BLaER1 (cell line): ENCODE measurements around the gene HAUS7.

Experiments
- H3K27ac ChIP-seq: shearing (Covaris generic); formaldehyde crosslinking; 2 replicates; pipeline ENCODE4 v1.8.1; 2022
- H3K27me3 ChIP-seq: shearing (Covaris generic); formaldehyde crosslinking; 2 replicates; pipeline ENCODE4 v1.8.1; 2022
- H3K36me3 ChIP-seq: shearing (Covaris generic); formaldehyde crosslinking; 2 replicates; pipeline ENCODE4 v1.8.1; 2022
- H3K4me1 ChIP-seq: shearing (Covaris generic); formaldehyde crosslinking; 2 replicates; pipeline ENCODE4 v1.8.1; 2022
- H3K4me2 ChIP-seq: shearing (Covaris generic); formaldehyde crosslinking; 2 replicates; pipeline ENCODE4 v1.8.1; 2022
- H3K4me3 ChIP-seq: shearing (Covaris generic); formaldehyde crosslinking; 2 replicates; pipeline ENCODE4 v1.8.1; 2022
- H3K9ac ChIP-seq: shearing (Covaris generic); formaldehyde crosslinking; 2 replicates; pipeline ENCODE4 v1.8.1; 2022
- H3K9me3 ChIP-seq: shearing (Covaris generic); formaldehyde crosslinking; 2 replicates; pipeline ENCODE4 v1.8.1; 2022
- H4K20me1 ChIP-seq: shearing (Covaris generic); formaldehyde crosslinking; 2 replicates; pipeline ENCODE4 v1.8.1; 2022
- Cebpa-rat ChIP-seq: shearing (Covaris generic); IDR thresholded peaks from 2 replicates; pipeline ENCODE4 v1.8.1; 2022

The HAUS7 gene

DNA sequence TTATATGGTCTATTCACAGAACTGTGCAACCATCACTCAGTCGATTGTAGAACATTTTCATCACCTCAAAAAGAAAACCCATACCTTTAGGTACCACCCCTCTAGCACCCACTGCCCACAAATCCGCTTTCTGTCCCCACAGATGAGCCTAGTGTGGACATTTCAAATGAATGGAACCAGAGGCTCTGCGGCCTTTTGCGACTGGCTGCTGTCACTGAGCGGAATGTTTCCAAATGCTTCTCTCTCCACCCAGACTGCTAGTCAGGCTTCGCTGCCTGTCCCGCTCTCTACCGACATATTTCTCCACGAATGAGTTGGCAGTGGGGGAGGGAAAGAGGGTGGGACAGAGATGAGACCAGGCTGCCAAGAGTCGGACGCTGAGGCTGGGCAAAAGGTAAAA, 22.7 kb upstream of the HAUS7 start:
- no peak for TF ChIP-seq Cebpa-rat
- peaks cover 95% of the 10 kb centered on the region for H3K4me1 ChIP-seq

GRCh38 chrX:153492543-153492942, 22.2 kb upstream of the HAUS7 start:
- peaks cover 32% of the 10 kb centered on the region for H3K27me3 ChIP-seq
- peaks cover 11% of the 10 kb centered on the region; the same call in 1 of the 2 replicates for H4K20me1 ChIP-seq
- no peaks in the 10 kb centered on the region for H3K36me3 ChIP-seq
- H3K9me3 ChIP-seq = no peaks in the 10 kb centered on the region
- H3K4me2 ChIP-seq = peak overlapping the region; percentile 84
- peaks cover 95% of the 10 kb centered on the region for H3K4me1 ChIP-seq
- no peak for TF ChIP-seq Cebpa-rat
- peak overlapping the region; percentile 73 for H3K9ac ChIP-seq
- H3K27ac ChIP-seq = peak overlapping the region; percentile 90
- H3K4me3 ChIP-seq = no peak overlapping the region

More for the DNA sequence above, 22.7 kb upstream of the HAUS7 start:
- 0 out of 2 replicates have a peak overlapping the region, but pooled peaks have one; percentile 22 for H3K9ac ChIP-seq
- no peak overlapping the region for H3K4me3 ChIP-seq
- peaks cover 11% of the 10 kb centered on the region; the same call in 1 of the 2 replicates for H4K20me1 ChIP-seq
- peak overlapping the region; percentile 90 for H3K27ac ChIP-seq
- peaks cover 32% of the 10 kb centered on the region for H3K27me3 ChIP-seq
- no peaks in the 10 kb centered on the region for H3K9me3 ChIP-seq
- peak overlapping the region; percentile 84 for H3K4me2 ChIP-seq
- no peaks in the 10 kb centered on the region for H3K36me3 ChIP-seq

DNA sequence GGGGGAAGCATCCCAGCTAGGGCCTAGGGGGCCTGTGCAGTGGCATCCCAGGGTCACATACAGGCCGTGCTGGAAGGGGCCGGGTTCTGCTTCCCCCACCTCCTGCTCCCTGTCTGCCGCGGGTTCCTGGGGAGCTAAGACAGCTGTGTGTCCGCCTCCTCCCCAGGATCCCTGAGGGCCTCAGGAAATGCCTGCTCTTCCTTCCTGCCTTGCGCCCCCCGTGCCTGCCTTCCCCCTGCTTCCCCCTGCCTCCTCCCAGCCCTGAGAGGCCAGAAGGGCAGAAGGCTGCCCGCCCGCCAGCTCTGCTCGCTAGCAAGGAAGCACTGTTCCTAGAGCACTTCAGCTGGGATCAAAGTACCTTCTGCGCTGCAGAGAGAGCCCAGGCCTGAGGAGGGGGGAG, 21.5 kb upstream of the HAUS7 start:
- Histone ChIP-seq H3K27ac (peak overlapping the region; percentile 90), H3K27me3 (peaks cover 32% of the 10 kb centered on the region), H3K4me3 (peak overlapping the region; percentile 50; the same call in 1 of the 2 replicates), H3K9me3 (no peaks in the 10 kb centered on the region), H3K4me2 (peak overlapping the region; percentile 84), H4K20me1 (peaks cover 11% of the 10 kb centered on the region; the same call in 1 of the 2 replicates), H3K9ac (peak overlapping the region; percentile 73), H3K36me3 (no peaks in the 10 kb centered on the region), H3K4me1 (peaks cover 95% of the 10 kb centered on the region)
- no peak for TF ChIP-seq Cebpa-rat

- Histone ChIP-seq H4K20me1 (peaks cover 11% of the 10 kb centered on the region; the same call in 1 of the 2 replicates), H3K27me3 (peaks cover 32% of the 10 kb centered on the region), H3K4me1 (peaks cover 98% of the 10 kb centered on the region), H3K9ac (peak overlapping the region; percentile 73), H3K4me3 (peak overlapping the region; percentile 50; the same call in 1 of the 2 replicates), H3K27ac (peak overlapping the region; percentile 90), H3K36me3 (no peaks in the 10 kb centered on the region), H3K4me2 (peak overlapping the region; percentile 84), H3K9me3 (no peaks in the 10 kb centered on the region)
- no peak for TF ChIP-seq Cebpa-rat
Measured at GRCh38 chrX:153491351-153491914, 21.1 kb upstream of the HAUS7 start.

- peak overlapping the region; percentile 84 for H3K4me2 ChIP-seq
- H3K4me3 ChIP-seq = no peak overlapping the region
- H3K27me3 ChIP-seq = peaks cover 38% of the 10 kb centered on the region
- no peaks in the 10 kb centered on the region for H3K9me3 ChIP-seq
- H3K36me3 ChIP-seq = no peaks in the 10 kb centered on the region
- peaks cover 11% of the 10 kb centered on the region; the same call in 1 of the 2 replicates for H4K20me1 ChIP-seq
- no peak for TF ChIP-seq Cebpa-rat
- peak overlapping the region; percentile 73; the same call in 1 of the 2 replicates for H3K9ac ChIP-seq
- H3K4me1 ChIP-seq = peaks cover 98% of the 10 kb centered on the region
- peak overlapping the region; percentile 90 for H3K27ac ChIP-seq
Measured at GRCh38 chrX:153490217-153490930, 20.0 kb upstream of the HAUS7 start.

GRCh38 chrX:153488231-153488914, 18.0 kb upstream of the HAUS7 start:
- no peak for TF ChIP-seq Cebpa-rat
- Histone ChIP-seq H4K20me1 (peaks cover 14% of the 10 kb centered on the region; the same call in 1 of the 2 replicates), H3K4me1 (peaks cover 100% of the 10 kb centered on the region), H3K4me3 (no peak overlapping the region), H3K9me3 (no peaks in the 10 kb centered on the region), H3K27me3 (peaks cover 47% of the 10 kb centered on the region), H3K4me2 (peak overlapping the region; percentile 84), H3K27ac (peak overlapping the region; percentile 65), H3K36me3 (no peaks in the 10 kb centered on the region), H3K9ac (0 out of 2 replicates have a peak overlapping the region, but pooled peaks have one; percentile 19)

- peaks cover 50% of the 10 kb centered on the region for H3K27me3 ChIP-seq
- peaks cover 100% of the 10 kb centered on the region for H3K4me1 ChIP-seq
- H3K36me3 ChIP-seq = no peaks in the 10 kb centered on the region
- no peaks in the 10 kb centered on the region for H3K9me3 ChIP-seq
- H3K9ac ChIP-seq = no peak overlapping the region
- peak overlapping the region; percentile 65 for H3K27ac ChIP-seq
- H3K4me3 ChIP-seq = no peak overlapping the region
- no peak for TF ChIP-seq Cebpa-rat
- peaks cover 14% of the 10 kb centered on the region; the same call in 1 of the 2 replicates for H4K20me1 ChIP-seq
- peak overlapping the region; percentile 84 for H3K4me2 ChIP-seq
Measured at GRCh38 chrX:153487590-153488071, 17.3 kb upstream of the HAUS7 start.

DNA sequence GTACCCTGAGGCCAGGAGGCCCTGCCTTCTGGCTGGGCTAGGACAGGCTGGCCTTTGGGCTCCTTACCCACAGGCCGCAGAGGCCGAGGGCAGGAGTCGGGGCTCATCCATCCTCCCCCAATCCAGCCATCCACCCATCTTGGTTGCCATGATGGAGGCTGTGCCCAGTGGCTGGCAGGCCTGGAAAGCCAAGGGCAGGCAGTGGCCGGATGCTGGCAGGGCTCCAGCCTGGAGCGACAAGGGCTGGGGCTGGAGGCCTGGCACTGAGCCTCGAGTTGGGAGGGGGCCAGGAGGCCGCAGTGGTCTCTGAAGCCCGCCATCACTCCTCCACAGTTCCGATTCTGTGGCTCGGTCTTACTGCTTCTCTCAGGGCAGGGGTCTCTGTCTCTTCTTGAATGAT, 15.8 kb upstream of the HAUS7 start:
- H3K36me3 ChIP-seq = no peaks in the 10 kb centered on the region
- H3K27me3 ChIP-seq = peaks cover 47% of the 10 kb centered on the region
- peak overlapping the region; percentile 52 for H3K27ac ChIP-seq
- H3K4me2 ChIP-seq = peak overlapping the region; percentile 84
- H4K20me1 ChIP-seq = peaks cover 6% of the 10 kb centered on the region; the same call in 1 of the 2 replicates
- TF ChIP-seq Cebpa-rat = no peak
- H3K9ac ChIP-seq = no peak overlapping the region
- peaks cover 100% of the 10 kb centered on the region for H3K4me1 ChIP-seq
- H3K4me3 ChIP-seq = no peak overlapping the region
- no peaks in the 10 kb centered on the region for H3K9me3 ChIP-seq

GRCh38 chrX:153485396-153486080, 15.2 kb upstream of the HAUS7 start:
- Histone ChIP-seq H3K36me3 (no peaks in the 10 kb centered on the region), H3K4me1 (peaks cover 100% of the 10 kb centered on the region), H3K27ac (peak overlapping the region; percentile 52), H3K9ac (no peak overlapping the region), H4K20me1 (peaks cover 4% of the 10 kb centered on the region; the same call in 1 of the 2 replicates), H3K27me3 (peaks cover 40% of the 10 kb centered on the region), H3K4me2 (peak overlapping the region; percentile 84), H3K9me3 (no peaks in the 10 kb centered on the region), H3K4me3 (no peak overlapping the region)
- no peak for TF ChIP-seq Cebpa-rat
